Measurements from ENCODE around the gene KLHL3. TPM values are rescaled to one million over a fixed set of nuclear protein-coding genes. Genes with fewer than 3 reads are reported as not detected.

KLHL3 gene
- total and polyA plus RNA-seq, 7 experiments from 2014 or later = 4.6 to 47.3 (median 17.8) TPM

DNA sequence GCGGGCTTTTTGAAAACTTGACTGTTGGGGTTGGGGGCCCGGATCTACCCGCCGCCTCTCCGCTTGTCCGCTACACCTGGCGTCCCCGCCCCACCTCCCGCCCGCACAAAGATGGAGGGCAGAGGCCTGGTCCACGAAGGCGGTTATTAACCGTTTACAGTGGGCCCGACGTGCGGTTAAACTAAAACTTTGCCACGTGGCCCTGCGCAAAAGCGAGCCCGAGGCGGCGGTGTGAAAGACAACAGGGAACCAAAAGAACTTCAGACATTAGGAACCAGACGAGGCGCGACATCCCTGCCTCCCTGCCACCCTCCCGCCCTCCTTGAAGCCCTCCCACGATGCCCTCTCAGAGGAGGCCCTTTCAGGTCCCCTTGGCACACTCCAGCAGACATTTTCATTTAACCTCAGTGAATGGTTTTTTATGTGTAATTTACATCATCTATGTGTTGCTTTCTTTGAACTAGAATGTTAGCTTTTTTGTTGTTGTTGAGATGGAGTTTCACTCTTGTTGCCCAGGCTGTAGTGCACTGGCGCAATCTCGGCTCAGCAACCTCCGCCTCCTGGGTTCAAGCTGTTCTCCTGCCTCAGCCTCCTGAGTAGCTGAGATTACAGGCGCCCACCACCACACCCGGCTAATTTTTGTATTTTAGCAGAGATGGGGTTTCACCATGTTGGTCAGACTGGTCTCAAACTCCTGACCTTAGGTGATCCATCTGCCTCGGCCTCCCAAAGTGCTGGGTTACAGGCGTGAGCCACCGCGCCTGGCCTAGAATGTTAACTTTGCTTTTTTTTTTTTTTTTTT, 19.3 kb upstream of the KLHL3 start:
- Mint-ChIP-seq H3K4me1 (peaks cover 20 to 35% (median 28%) of the 10 kb centered on the region in 7 donors), H3K9me3 (peaks cover 0 to 2% (median 0%) of the 10 kb centered on the region in 11 donors), H3K27ac (peak overlapping the region; percentile 99 to 100 (median 100)), H3K36me3 (peaks cover 0 to 16% (median 3%) of the 10 kb centered on the region in 5 donors), H3K4me3 (peak overlapping the region; percentile 85 to 100 (median 98)), H3K27me3 (peaks cover 0 to 2% (median 0%) of the 10 kb centered on the region in 5 donors)
- Histone ChIP-seq H3K27ac (ENCODE audit: low read depth, low read length) (peak overlapping the region; percentile 98), H3K4me3 (ENCODE audit: low read length) (peak overlapping the region; percentile 98), H3K4me1 (ENCODE audit: control insufficient read depth in 2 of 2, insufficient read depth in 2 of 2, low read length in 2 of 2) (peaks cover 17 to 19% of the 10 kb centered on the region in 2 donors), H3K27me3 (ENCODE audit: control insufficient read depth in 2 of 2, insufficient read depth in 2 of 2, low read length in 2 of 2) (no peaks in the 10 kb centered on the region), H3K9me3 (ENCODE audit: control insufficient read depth in 2 of 3, low read length in 3 of 3) (no peaks in the 10 kb centered on the region), H3K36me3 (ENCODE audit: control insufficient read depth in 2 of 3, insufficient read depth in 3 of 3, low read length in 3 of 3) (peaks cover 0 to 15% (median 0%) of the 10 kb centered on the region in 3 experiments)
- CTCF ChIA-PET = interaction anchor here (0.7 to 3.8 kb wide), 3 partner anchors 13 to 831 kb away, joined by 3 to 28 read pairs (median 21); no protein-coding TSS in a partner anchor
- POLR2A ChIA-PET = interaction anchor here (0.8 to 5.7 kb wide), 10 partner anchors 16 to 789 kb away, joined by 3 to 121 read pairs (median 6); partner anchors contain the start of genes ETF1, KLHL3 and PKD2L2
- intact Hi-C loops (cut with micrococcal nuclease) = loop anchor here (1.0 to 10.0 kb wide), 22 partner anchors 12 to 1540 kb away; partner anchors contain the start of genes BRD8 (in 2 of the 2), CDC23 (in 2 of the 2), EGR1 (in 2 of the 2) and ETF1 (in 2 of the 2)
- ATAC-seq = peak; percentile 34
- DNase-seq = no peak

DNA sequence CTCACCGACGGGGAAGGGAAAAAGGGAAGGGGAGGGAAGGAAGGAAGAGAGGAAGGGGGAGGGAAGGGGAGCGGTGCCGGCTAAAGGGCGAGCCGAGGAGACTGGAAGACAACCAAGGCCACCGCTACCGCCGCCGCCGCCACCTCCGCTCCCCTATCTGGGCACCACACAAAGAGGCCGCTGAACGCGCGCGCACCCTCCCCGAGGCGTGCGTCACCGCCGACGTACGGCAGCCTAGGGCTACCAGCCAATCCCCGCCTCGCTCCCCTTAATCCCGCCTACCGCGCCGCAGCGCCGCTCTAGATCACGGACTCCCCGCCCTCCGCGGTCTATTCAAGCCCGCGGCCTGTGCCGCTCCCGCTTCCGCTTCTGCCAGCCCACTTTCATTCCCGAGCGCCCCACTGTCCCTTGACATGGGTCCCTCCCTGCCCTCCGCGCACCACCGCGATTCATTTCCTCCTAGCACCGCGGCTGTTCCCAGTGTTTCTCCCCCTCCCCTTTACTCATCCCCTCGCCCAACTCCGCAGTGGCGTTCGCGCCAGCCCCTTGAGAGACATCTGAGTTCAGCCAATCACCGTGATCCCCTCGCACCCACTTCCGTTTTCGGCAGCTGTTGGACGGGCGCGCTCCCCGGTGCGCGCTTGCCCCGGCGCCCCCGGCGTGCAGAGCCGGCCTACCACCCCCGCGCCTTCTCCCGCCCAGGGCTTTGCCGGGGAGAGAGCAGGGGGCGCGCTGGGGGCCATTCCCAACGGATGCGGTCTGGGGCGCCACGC, 18.5 kb upstream of the KLHL3 start, which contains the start of gene HNRNPA0:
HNRNPA0 (minus strand) TSS at position 176 of the 773 bp plus-strand sequence. CDS start 297 bp downstream, outside the sequence.
- peaks cover 0 to 16% (median 4%) of the 10 kb centered on the region in 5 donors for H3K36me3 Mint-ChIP-seq
- POLR2A ChIA-PET = interaction anchor here (0.8 to 5.7 kb wide), 22 partner anchors 16 to 821 kb away, joined by 3 to 121 read pairs (median 4); partner anchors contain the start of genes ETF1, HSPA9, KLHL3 and PKD2L2
- Histone ChIP-seq H3K4me3 (ENCODE audit: low read length) (peak within 1 kb of the TSS; percentile 98), H3K36me3 (ENCODE audit: control insufficient read depth in 2 of 3, insufficient read depth in 3 of 3, low read length in 3 of 3) (peaks cover 0 to 15% (median 0%) of the 10 kb centered on the region in 3 experiments), H3K27me3 (ENCODE audit: control insufficient read depth in 2 of 2, insufficient read depth in 2 of 2, low read length in 2 of 2) (no peaks in the 10 kb centered on the region), H3K9me3 (ENCODE audit: control insufficient read depth in 2 of 3, low read length in 3 of 3) (no peaks in the 10 kb centered on the region), H3K27ac (ENCODE audit: low read depth, low read length) (peak within 1 kb of the TSS; percentile 98), H3K4me1 (ENCODE audit: control insufficient read depth in 2 of 2, insufficient read depth in 2 of 2, low read length in 2 of 2) (peaks cover 17 to 20% of the 10 kb centered on the region in 2 donors)
- peak; percentile 94 to 99 (median 98) for DNase-seq
- H3K4me1 Mint-ChIP-seq = peaks cover 21 to 43% (median 31%) of the 10 kb centered on the region in 7 donors
- intact Hi-C loops (cut with micrococcal nuclease) = loop anchor here (1.0 to 10.0 kb wide), 22 partner anchors 11 to 1540 kb away; partner anchors contain the start of genes BRD8 (in 2 of the 2), CDC23 (in 2 of the 2), EGR1 (in 2 of the 2) and ETF1 (in 2 of the 2)
- CTCF ChIA-PET = interaction anchor here (0.8 to 3.8 kb wide), 4 partner anchors 12 to 379 kb away, joined by 3 to 28 read pairs (median 12); no protein-coding TSS in a partner anchor
- peaks cover 0 to 2% (median 0%) of the 10 kb centered on the region in 11 donors for H3K9me3 Mint-ChIP-seq
- ATAC-seq = peak; percentile 90
- H3K27me3 Mint-ChIP-seq = peaks cover 0 to 2% (median 0%) of the 10 kb centered on the region in 5 donors
- H3K27ac Mint-ChIP-seq = peak within 1 kb of the TSS; percentile 99 to 100 (median 100)
- peak within 1 kb of the TSS; percentile 85 to 100 (median 98) for H3K4me3 Mint-ChIP-seq

DNA sequence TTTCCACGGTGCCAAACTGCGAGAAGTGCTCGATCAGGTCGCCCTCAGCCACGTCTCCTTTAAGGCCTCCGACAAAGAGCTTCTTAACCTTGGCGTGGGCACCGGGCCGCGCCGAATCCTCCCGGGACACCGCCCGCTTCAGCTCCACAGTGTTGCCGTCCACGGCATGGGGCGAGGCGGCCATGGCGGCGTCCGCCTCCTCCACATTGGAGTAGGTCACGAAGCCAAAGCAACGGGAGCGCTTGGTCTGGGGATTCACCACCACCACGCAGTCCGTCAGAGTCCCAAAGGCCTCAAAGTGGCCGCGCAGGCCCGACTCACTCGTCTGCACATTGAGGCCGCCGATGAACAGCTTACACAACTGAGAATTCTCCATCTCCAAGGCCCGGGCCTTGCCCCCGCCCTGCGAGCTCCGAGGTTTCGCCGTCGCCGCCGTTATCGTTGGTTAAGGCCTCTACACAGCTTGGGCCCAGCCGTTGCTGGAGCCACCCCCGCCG, 17.9 kb upstream of the KLHL3 start:
- CTCF ChIA-PET = interaction anchor here (0.5 to 3.8 kb wide), 6 partner anchors 12 to 1879 kb away, joined by 3 to 28 read pairs (median 4); partner anchors contain the start of gene KLHL3
- ATAC-seq = peak; percentile 17
- peak overlapping the region; percentile 98 for H3K4me3 ChIP-seq (ENCODE audit: low read length)
- Mint-ChIP-seq H3K36me3 (peaks cover 0 to 16% (median 4%) of the 10 kb centered on the region in 5 donors), H3K4me1 (peaks cover 21 to 49% (median 31%) of the 10 kb centered on the region in 7 donors), H3K27ac (peak overlapping the region; percentile 99 to 100 (median 100)), H3K9me3 (peaks cover 0 to 2% (median 0%) of the 10 kb centered on the region in 11 donors), H3K27me3 (peaks cover 0 to 2% (median 0%) of the 10 kb centered on the region in 5 donors), H3K4me3 (peak overlapping the region; percentile 85 to 100 (median 98))
- peak overlapping the region; percentile 98 for H3K27ac ChIP-seq (ENCODE audit: low read depth, low read length)
- no peaks in the 10 kb centered on the region for H3K27me3 ChIP-seq (ENCODE audit: control insufficient read depth in 2 of 2, insufficient read depth in 2 of 2, low read length in 2 of 2)
- POLR2A ChIA-PET = interaction anchor here (0.6 to 5.7 kb wide), 22 partner anchors 15 to 822 kb away, joined by 3 to 121 read pairs (median 4); partner anchors contain the start of genes ETF1, HSPA9 and KLHL3
- peak in 1 of 9 donors; percentile 63 for DNase-seq
- intact Hi-C loops (cut with micrococcal nuclease) = loop anchor here (1.0 to 10.0 kb wide), 22 partner anchors 10 to 1541 kb away; partner anchors contain the start of genes BRD8 (in 2 of the 2), CDC23 (in 2 of the 2), EGR1 (in 2 of the 2) and ETF1 (in 2 of the 2)
- peaks cover 17 to 20% of the 10 kb centered on the region in 2 donors for H3K4me1 ChIP-seq (ENCODE audit: control insufficient read depth in 2 of 2, insufficient read depth in 2 of 2, low read length in 2 of 2)
- peaks cover 0 to 15% (median 0%) of the 10 kb centered on the region in 3 experiments for H3K36me3 ChIP-seq (ENCODE audit: control insufficient read depth in 2 of 3, insufficient read depth in 3 of 3, low read length in 3 of 3)
- no peaks in the 10 kb centered on the region for H3K9me3 ChIP-seq (ENCODE audit: control insufficient read depth in 2 of 3, low read length in 3 of 3)

DNA sequence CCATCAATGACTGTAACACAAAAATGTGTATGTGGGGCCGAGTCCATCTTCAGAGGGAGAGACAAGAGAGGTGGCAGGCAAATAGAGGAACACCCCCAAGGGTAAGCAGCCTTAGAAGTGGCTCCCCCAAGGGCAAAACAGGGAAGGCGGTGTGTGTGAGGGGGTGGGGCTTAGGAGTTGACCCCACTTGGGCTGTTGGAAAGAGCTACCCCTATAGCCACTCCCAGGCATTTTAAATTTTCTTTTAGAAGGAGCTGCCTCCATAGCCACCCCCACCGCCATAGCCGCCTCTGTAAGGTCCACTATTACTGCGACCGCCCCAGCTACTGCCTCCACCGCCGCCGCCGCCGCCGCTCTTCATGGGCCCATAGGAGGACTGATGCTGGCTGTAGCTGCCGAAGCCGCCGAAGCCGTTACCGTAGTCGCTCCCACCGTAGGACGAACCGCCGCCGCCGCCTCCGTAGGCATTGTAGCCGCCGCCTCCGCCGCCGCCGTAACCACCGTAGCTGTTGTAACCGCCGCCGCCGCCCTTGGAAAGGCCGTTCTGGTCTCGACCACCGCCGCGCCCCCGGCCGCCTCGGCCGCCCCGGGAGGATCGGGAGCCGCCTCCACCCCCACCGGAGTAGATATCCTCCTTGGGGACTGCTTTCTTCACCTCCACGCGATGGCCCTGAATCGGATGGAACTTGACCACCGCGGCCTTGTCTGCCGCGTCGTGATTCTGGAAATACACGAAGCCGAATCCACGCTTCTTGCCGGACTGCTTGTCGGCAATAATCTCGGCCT, 17.2 kb upstream of the KLHL3 start:
- Histone ChIP-seq H3K27me3 (ENCODE audit: control insufficient read depth in 2 of 2, insufficient read depth in 2 of 2, low read length in 2 of 2) (no peaks in the 10 kb centered on the region), H3K36me3 (ENCODE audit: control insufficient read depth in 2 of 3, insufficient read depth in 3 of 3, low read length in 3 of 3) (peaks cover 0 to 15% (median 0%) of the 10 kb centered on the region in 3 experiments), H3K27ac (ENCODE audit: low read depth, low read length) (peak overlapping the region; percentile 98), H3K9me3 (ENCODE audit: control insufficient read depth in 2 of 3, low read length in 3 of 3) (no peaks in the 10 kb centered on the region), H3K4me3 (ENCODE audit: low read length) (peak overlapping the region; percentile 98), H3K4me1 (ENCODE audit: control insufficient read depth in 2 of 2, insufficient read depth in 2 of 2, low read length in 2 of 2) (peaks cover 17 to 20% of the 10 kb centered on the region in 2 donors)
- H3K4me3 Mint-ChIP-seq = peak overlapping the region; percentile 85 to 100 (median 98)
- POLR2A ChIA-PET = interaction anchor here (0.6 to 5.7 kb wide), 24 partner anchors 8 to 822 kb away, joined by 3 to 121 read pairs (median 4); partner anchors contain the start of genes ETF1, HSPA9 and KLHL3
- CTCF ChIA-PET = interaction anchor here (0.5 to 3.8 kb wide), 5 partner anchors 11 to 1880 kb away, joined by 3 to 28 read pairs (median 4); partner anchors contain the start of gene KLHL3
- ATAC-seq (no peak), DNase-seq (peak in 6 of 9 donors; percentile 27 to 56 (median 37))
- H3K27me3 Mint-ChIP-seq = peaks cover 0 to 2% (median 0%) of the 10 kb centered on the region in 5 donors
- H3K9me3 Mint-ChIP-seq = peaks cover 0 to 2% (median 0%) of the 10 kb centered on the region in 11 donors
- H3K36me3 Mint-ChIP-seq = peaks cover 0 to 16% (median 4%) of the 10 kb centered on the region in 5 donors
- peaks cover 21 to 49% (median 33%) of the 10 kb centered on the region in 7 donors for H3K4me1 Mint-ChIP-seq
- intact Hi-C loops (cut with micrococcal nuclease) = loop anchor here (1.0 to 10.0 kb wide), 8 partner anchors 10 to 1542 kb away; partner anchors contain the start of genes CDC23 (in 1 of the 2), ETF1 (in 1 of the 2), KDM3B (in 1 of the 2) and MATR3 (in 1 of the 2)
- H3K27ac Mint-ChIP-seq = peak overlapping the region; percentile 99 to 100 (median 100)

All from naive thymus-derived CD4-positive, alpha-beta T cell (primary cell).